Measurements from ENCODE around the gene DIAPH2.

- no peak for TF ChIP-seq POLR2A (IDR thresholded peaks at IDR 0.05)
- TF ChIP-seq CTCF (IDR thresholded peaks at IDR 0.05) = no peak
Observed at GRCh38 chrX:96729868-96730643, 45.4 kb downstream of the DIAPH2 start.
